ENCODE results near the gene SLC10A7.

The SLC10A7 gene

DNA sequence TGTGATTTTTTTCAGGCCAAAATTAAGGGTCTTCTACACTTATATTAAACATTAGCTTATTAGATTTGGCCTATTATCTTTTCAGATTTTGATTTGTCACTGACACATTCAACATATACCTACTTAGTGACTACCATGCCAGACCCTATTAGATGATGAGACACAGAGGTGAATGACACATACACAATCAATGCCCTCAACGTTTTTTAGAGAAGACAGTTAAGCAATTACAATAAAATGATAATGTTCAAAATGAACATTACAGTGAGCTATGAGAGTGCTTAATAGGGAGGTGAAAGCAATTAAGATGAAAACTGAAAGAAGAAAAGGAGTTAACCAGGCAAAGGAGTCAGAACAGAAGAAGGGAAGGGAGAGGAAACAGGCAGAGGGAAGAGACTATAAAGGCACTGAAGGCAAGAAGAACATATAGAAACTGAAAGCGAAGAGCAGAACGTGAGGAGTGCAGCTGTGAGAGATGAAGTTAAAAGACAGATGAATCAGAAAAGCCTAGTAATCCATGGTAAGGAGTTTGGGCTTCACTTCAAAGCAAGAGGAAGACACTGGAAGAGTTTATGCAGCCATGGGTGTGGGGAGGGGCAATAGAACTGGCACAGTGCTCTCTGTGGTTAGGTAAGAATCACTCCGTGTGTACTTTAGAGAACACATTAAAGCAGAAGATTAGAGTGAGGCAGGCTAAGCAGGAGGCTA lies 188.4 kb downstream of the SLC10A7 start:
- Histone ChIP-seq H3K4me2 (ENCODE audit: low read length) (peak overlapping the region; percentile 74), H3K27me3 (ENCODE audit: low read depth, low read length) (no peaks in the 10 kb centered on the region), H3K4me3 (ENCODE audit: low read length) (peak overlapping the region; percentile 69), H3K9me3 (ENCODE audit: insufficient read depth, low read length) (no peaks in the 10 kb centered on the region), H4K20me1 (ENCODE audit: insufficient read depth, low read length) (no peaks in the 10 kb centered on the region), H3K79me2 (ENCODE audit: low read length) (no peaks in the 10 kb centered on the region), H3K36me3 (replicated peaks; ENCODE audit: low read depth, low read length) (no peaks in the 10 kb centered on the region), H3K4me1 (ENCODE audit: low read length) (peaks cover 15% of the 10 kb centered on the region), H3K9ac (ENCODE audit: low read length) (peak overlapping the region; percentile 38), H3K27ac (ENCODE audit: low read length) (no peak overlapping the region), H2AFZ (ENCODE audit: low read depth, low read length) (peak overlapping the region; percentile 19; the same call in 1 of the 2 replicates)
- no peak for TF ChIP-seq EZH2phosphoT487 (IDR thresholded peaks at IDR 0.05; ENCODE audit: low read depth)
- TF ChIP-seq, protein P1, sequence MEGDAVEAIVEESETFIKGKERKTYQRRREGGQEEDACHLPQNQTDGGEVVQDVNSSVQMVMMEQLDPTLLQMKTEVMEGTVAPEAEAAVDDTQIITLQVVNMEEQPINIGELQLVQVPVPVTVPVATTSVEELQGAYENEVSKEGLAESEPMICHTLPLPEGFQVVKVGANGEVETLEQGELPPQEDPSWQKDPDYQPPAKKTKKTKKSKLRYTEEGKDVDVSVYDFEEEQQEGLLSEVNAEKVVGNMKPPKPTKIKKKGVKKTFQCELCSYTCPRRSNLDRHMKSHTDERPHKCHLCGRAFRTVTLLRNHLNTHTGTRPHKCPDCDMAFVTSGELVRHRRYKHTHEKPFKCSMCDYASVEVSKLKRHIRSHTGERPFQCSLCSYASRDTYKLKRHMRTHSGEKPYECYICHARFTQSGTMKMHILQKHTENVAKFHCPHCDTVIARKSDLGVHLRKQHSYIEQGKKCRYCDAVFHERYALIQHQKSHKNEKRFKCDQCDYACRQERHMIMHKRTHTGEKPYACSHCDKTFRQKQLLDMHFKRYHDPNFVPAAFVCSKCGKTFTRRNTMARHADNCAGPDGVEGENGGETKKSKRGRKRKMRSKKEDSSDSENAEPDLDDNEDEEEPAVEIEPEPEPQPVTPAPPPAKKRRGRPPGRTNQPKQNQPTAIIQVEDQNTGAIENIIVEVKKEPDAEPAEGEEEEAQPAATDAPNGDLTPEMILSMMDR (IDR thresholded peaks at IDR 0.05; ENCODE audit: low read depth, low read length) = no peak

DNA sequence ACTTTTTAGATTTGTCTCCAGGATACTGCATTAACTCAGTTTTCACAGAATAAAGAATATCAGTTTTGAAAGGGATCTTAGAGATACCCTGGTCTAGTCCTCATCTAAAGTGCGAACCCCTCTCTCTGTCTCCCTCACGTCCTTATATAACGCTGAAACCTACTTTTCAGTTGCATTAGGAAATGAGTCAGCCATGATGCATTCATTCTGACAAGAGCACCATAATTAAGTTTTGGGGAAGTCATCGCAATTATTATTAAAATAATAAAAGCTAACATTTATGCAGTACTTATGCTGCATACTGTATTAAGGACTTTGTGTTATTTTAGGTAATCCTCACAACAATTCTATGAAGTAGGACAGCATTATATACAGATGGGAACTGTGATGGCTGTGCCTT lies 191.3 kb downstream of the SLC10A7 start:
- Histone ChIP-seq H3K4me3 (ENCODE audit: low read length) (no peak overlapping the region), H3K9me3 (ENCODE audit: insufficient read depth, low read length) (no peaks in the 10 kb centered on the region), H3K79me2 (ENCODE audit: low read length) (no peaks in the 10 kb centered on the region), H3K4me2 (ENCODE audit: low read length) (no peak overlapping the region), H2AFZ (ENCODE audit: low read depth, low read length) (no peak overlapping the region), H4K20me1 (ENCODE audit: insufficient read depth, low read length) (no peaks in the 10 kb centered on the region), H3K4me1 (ENCODE audit: low read length) (peaks cover 15% of the 10 kb centered on the region), H3K36me3 (replicated peaks; ENCODE audit: low read depth, low read length) (no peaks in the 10 kb centered on the region), H3K27ac (ENCODE audit: low read length) (no peak overlapping the region), H3K9ac (ENCODE audit: low read length) (no peak overlapping the region), H3K27me3 (ENCODE audit: low read depth, low read length) (no peaks in the 10 kb centered on the region)
- TF ChIP-seq, protein P1 (IDR thresholded peaks at IDR 0.05; ENCODE audit: low read depth, low read length) = no peak
- TF ChIP-seq EZH2phosphoT487 (IDR thresholded peaks at IDR 0.05; ENCODE audit: low read depth) = no peak

DNA sequence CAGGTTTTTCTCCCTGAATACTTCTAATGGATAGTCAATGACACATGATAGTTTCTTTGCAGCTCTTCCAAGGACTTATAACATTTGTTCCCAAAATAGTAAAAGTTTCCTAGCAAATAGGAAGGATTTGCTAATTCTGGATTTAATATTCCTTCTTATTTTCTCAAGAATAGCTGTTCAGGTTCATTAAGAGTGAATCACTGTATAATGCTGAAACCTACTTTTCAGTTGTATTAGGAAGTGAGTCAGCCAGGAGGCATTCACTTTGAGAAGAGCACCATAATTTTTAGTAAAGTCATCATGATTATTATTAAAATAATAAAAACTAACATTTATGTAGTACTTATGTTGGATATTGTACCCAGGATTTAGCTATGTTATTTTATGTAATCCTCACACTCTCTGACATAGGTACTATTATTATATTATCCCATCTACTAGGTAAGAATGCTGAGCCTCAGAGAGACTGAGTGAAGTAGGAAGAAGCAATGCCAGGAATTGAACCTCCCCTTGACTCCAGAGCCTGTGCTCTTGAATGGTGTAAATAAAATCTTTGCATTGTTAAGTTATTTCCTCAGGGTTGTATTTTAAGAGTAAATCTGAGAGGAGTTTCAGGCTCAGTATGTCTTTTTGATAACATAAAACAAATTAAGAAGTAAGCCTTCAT lies 192.6 kb downstream of the SLC10A7 start:
- no peak for TF ChIP-seq EZH2phosphoT487 (IDR thresholded peaks at IDR 0.05; ENCODE audit: low read depth)
- TF ChIP-seq, protein P1 (IDR thresholded peaks at IDR 0.05; ENCODE audit: low read depth, low read length) = no peak
- H3K9ac ChIP-seq (ENCODE audit: low read length) = no peak overlapping the region
- H3K27ac ChIP-seq (ENCODE audit: low read length) = no peak overlapping the region
- H3K4me2 ChIP-seq (ENCODE audit: low read length) = no peak overlapping the region
- H3K36me3 ChIP-seq (replicated peaks; ENCODE audit: low read depth, low read length) = no peaks in the 10 kb centered on the region
- H3K4me1 ChIP-seq (ENCODE audit: low read length) = peaks cover 13% of the 10 kb centered on the region
- H4K20me1 ChIP-seq (ENCODE audit: insufficient read depth, low read length) = no peaks in the 10 kb centered on the region
- no peaks in the 10 kb centered on the region for H3K79me2 ChIP-seq (ENCODE audit: low read length)
- H2AFZ ChIP-seq (ENCODE audit: low read depth, low read length) = no peak overlapping the region
- no peaks in the 10 kb centered on the region for H3K27me3 ChIP-seq (ENCODE audit: low read depth, low read length)
- H3K9me3 ChIP-seq (ENCODE audit: insufficient read depth, low read length) = no peaks in the 10 kb centered on the region
- H3K4me3 ChIP-seq (ENCODE audit: low read length) = no peak overlapping the region

DNA sequence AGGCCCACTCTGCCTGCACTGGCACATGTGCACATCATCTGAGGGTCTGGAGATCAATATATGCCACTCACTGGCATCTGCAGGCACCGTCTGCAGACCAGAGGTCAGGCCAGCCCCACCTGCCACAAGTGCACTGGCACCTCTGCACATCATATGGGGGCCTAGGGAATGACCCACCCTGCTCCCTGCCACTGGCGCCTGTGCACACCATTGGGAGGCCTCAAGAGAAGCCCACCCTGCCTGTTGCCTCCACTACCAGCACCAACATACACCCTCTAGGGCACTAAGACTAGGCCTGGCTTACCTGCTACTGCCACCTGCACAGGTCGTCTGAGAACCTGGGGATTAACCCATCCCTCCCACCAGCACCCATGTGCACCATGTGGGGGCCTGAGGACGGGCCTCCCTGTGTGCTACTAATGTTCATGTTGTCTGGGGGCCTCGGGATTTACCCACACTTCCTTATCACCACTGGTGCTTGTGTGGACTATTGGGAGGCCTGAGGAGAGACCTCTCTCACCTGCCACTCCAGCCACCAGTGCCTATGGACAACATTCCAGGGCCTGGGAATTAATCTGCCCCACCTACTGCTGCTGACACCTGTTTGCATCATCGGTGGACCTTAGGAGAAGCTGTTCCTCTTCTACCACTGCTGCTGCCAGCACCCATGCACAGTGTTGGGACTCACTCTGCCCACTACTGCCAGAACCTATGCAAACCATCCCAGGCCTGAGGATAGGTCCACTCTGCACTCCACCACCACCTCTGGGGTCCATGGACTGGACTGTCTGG lies 193.7 kb downstream of the SLC10A7 start:
- Histone ChIP-seq H3K9ac (ENCODE audit: low read length) (no peak overlapping the region), H3K27me3 (ENCODE audit: low read depth, low read length) (no peaks in the 10 kb centered on the region), H2AFZ (ENCODE audit: low read depth, low read length) (no peak overlapping the region), H3K9me3 (ENCODE audit: insufficient read depth, low read length) (no peaks in the 10 kb centered on the region), H3K79me2 (ENCODE audit: low read length) (no peaks in the 10 kb centered on the region), H3K27ac (ENCODE audit: low read length) (no peak overlapping the region), H4K20me1 (ENCODE audit: insufficient read depth, low read length) (no peaks in the 10 kb centered on the region), H3K4me3 (ENCODE audit: low read length) (no peak overlapping the region), H3K4me1 (ENCODE audit: low read length) (peaks cover 2% of the 10 kb centered on the region), H3K4me2 (ENCODE audit: low read length) (no peak overlapping the region), H3K36me3 (replicated peaks; ENCODE audit: low read depth, low read length) (no peaks in the 10 kb centered on the region)
- no peak for TF ChIP-seq EZH2phosphoT487 (IDR thresholded peaks at IDR 0.05; ENCODE audit: low read depth)
- TF ChIP-seq, protein P1 (IDR thresholded peaks at IDR 0.05; ENCODE audit: low read depth, low read length) = no peak
